Measurements from ENCODE around the gene MPV17.

DNA sequence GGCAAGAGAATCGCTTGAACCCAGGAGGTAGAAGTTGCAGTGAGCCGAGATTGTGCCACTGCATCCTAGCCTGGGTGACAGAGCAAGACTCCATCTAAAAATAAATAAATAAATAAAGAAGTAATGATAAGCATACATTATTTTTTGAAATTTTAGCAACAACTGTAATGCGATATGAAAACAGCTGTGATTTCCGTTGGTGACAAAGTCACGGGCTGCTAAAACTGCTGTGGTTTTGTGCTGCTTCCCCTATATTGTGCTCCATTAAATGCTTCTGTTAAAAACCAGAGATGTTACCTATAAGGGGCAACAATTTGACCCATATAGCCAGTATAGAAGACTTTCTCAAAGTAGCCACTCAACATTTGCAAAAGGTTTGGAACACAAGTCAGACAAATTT is 32.3 kb downstream of the MPV17 start:
- TF ChIP-seq, protein P1, sequence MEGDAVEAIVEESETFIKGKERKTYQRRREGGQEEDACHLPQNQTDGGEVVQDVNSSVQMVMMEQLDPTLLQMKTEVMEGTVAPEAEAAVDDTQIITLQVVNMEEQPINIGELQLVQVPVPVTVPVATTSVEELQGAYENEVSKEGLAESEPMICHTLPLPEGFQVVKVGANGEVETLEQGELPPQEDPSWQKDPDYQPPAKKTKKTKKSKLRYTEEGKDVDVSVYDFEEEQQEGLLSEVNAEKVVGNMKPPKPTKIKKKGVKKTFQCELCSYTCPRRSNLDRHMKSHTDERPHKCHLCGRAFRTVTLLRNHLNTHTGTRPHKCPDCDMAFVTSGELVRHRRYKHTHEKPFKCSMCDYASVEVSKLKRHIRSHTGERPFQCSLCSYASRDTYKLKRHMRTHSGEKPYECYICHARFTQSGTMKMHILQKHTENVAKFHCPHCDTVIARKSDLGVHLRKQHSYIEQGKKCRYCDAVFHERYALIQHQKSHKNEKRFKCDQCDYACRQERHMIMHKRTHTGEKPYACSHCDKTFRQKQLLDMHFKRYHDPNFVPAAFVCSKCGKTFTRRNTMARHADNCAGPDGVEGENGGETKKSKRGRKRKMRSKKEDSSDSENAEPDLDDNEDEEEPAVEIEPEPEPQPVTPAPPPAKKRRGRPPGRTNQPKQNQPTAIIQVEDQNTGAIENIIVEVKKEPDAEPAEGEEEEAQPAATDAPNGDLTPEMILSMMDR (IDR thresholded peaks at IDR 0.05), result no peak
- TF ChIP-seq EP300 (IDR thresholded peaks at IDR 0.05) (no peak), POLR2A (IDR thresholded peaks at IDR 0.05) (no peak)

All from ovary (tissue), 3 donors.